GM12892 (cell line): ENCODE measurements around the gene LARGE2.

Source experiments
- DNase-seq: peaks from one replicate; pipeline ENCODE4 v3.0.0; 2011; ENCODE audit not compliant: insufficient read length
- FAIRE-seq: peaks from 2 replicates; lab custom pipeline; 2011; peaks lifted over from hg19 to GRCh38; lab: Jason Lieb, UNC
- POLR2A ChIP-seq: IDR thresholded peaks from 2 replicates; pipeline ENCODE4 v1.6.1; 2011; ENCODE audit warnings: low read depth, low read length, control low read depth
- POLR2AphosphoS5 ChIP-seq: IDR thresholded peaks from 2 replicates; pipeline ENCODE4 v1.6.1; 2011; ENCODE audit warnings: low read depth, low read length, control low read depth
- TAF1 ChIP-seq: IDR thresholded peaks from 2 replicates; pipeline ENCODE4 v1.6.1; 2011; ENCODE audit warnings: low read depth, mild to moderate bottlenecking, control low read depth, low read length, borderline replicate concordance

The LARGE2 gene

GRCh38 chr11:45907911-45908370 lies 14.5 kb upstream of the LARGE2 start:
- DNase-seq (no peak), FAIRE-seq (no peak)
- TF ChIP-seq POLR2A (no peak), POLR2AphosphoS5 (no peak; the same call in 1 of the 2 replicates), TAF1 (no peak)

DNA sequence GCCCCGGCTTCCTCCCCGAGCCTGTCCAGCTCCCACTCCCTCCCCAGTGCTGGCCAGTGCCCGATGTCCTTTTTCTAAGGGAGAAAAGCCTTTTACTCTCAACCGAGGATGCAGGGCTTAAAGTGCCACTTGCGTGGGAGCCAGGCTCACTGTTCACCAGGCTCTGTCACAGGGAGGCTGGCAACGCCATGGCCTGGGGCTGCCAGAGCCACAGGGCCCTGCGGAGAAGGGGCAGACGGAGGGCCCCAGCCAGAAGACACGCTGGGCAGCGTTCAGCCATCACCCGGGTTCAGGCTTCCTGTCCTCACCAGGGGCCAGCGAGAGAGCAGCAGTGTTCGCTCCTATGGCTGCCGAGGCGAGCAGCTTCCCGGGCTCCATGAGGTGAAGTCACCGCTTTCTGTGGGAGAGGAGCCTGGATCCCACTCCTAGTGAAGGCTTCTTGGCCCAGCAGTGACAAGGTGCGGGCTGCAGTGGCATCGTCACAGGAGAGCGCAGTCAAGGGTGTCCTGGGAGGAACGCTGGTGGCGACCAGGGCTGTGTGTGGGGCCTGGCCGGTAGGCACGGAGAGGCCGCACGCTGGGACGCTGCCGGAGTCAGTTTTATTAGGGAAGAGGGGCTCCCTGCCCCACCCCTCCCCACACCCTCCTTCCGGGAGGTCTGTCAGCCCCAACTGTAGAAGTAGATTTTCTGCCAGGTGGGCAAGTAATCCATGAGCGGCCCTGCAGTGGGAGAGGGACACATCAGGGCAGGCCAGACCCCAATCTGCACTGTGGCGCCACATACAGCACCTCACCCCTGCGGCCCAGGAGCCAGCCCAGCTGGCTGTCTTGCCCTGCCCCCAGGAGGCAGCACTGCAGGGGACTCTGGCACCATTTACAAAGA lies 12.6 kb upstream of the LARGE2 start:
- DNase-seq: no peak
- TF ChIP-seq POLR2A (no peak; the same call in 1 of the 2 replicates), TAF1 (no peak), POLR2AphosphoS5 (no peak)
- no peak for FAIRE-seq

DNA sequence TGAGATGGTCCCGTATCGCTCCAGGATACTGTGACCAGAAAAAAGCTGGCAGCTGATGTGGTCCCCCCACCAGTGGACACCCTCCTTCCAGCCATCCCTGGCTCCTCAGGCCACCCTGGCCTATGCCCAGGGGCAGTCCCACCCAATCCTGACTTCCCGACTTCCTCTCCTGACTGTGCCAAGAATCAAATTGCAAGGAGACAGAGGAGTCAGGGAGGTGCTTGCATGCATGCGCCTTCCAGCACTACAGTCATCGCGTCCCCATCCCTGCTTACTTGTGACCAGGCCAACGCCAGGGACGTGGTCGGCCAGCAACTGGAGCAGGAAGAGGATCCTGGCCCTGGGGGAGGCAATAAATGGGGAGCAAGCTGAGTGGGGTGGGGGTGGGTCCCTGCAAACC lies 11.8 kb upstream of the LARGE2 start:
- DNase-seq: no peak
- FAIRE-seq: no peak
- TF ChIP-seq POLR2A: no peak
- TF ChIP-seq TAF1: no peak
- no peak for TF ChIP-seq POLR2AphosphoS5

DNA sequence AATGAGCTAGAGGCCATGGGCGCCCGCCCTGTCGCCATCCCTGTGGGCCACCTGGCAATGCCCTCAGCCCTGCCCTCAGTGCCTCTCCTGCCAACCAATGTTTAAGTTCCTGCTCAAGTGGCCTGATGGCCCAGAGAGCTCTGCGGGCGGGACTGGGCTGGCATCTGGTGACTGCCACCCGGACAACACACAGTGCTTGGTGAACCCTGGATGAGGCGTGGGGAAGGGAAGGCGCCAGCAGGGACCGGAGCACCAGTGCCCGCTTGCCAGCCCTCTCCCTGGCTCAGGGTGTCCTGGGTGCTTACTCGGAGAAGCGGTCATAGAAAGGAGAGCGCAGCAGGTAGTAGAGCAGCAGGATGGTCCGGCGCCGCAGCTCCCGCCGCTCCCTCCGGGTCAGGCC lies 8.9 kb upstream of the LARGE2 start:
- DNase-seq: no peak
- FAIRE-seq: no peak
- TF ChIP-seq POLR2A (no peak), TAF1 (no peak), POLR2AphosphoS5 (no peak)

DNA sequence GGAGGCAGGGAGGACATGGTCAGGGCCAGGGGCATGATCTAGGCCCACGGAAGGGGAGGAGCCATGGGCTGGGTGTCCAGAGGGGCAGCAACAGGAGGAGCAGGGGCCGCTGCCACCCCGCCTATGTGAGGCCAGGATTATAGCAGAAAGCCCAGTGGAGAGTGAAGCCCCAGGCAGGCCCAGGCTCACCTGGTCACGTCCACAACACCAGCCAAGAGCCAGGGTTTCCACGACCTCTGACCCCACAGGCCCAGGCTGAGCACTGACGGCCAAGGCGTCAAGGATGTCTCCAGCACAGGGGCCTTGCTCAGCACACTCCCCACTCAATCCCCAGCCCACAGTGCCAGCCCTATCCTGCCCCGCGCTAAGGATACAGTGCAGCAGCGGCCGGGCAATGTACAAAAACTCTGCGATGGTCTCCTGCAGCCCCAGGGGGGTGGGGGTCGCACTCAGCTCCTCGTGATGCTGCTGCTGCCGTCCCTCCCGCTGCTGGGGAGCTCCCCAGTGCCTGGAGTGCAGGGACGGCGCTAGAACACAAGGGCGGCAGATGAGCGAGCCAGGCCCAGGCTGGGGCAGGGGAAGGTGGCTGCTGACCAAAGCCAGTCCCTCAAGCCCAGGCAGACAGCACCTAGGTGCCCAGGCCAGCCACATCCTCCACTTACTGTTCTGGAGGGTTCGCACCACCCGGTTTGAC lies 8.4 kb upstream of the LARGE2 start:
- FAIRE-seq: no peak
- TF ChIP-seq POLR2A (no peak), TAF1 (no peak)
- DNase-seq: no peak

GRCh38 chr11:45915446-45915845 lies 7.0 kb upstream of the LARGE2 start:
- DNase-seq (no peak), FAIRE-seq (no peak)
- no peak for TF ChIP-seq POLR2A
- TF ChIP-seq TAF1: no peak
- no peak for TF ChIP-seq POLR2AphosphoS5

DNA sequence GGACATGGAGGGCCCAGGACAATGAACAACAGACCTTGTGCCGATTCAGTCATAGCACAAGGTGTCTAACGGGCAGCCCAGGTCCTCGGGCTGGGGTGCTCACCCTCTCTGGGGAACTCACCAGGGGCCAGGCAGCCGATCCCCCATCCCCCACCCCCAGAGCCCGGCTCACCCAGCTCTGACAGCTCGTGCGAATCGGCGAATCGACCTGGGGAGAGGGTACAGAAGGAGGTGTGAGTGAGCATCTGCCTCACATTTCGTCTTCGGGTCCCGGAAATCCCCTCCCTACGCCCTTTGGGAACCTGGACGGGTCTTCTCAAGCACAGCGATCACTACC lies 5.2 kb upstream of the LARGE2 start:
- no peak for DNase-seq
- FAIRE-seq: peak; percentile 69
- TF ChIP-seq POLR2A: no peak
- no peak for TF ChIP-seq TAF1
- no peak for TF ChIP-seq POLR2AphosphoS5

DNA sequence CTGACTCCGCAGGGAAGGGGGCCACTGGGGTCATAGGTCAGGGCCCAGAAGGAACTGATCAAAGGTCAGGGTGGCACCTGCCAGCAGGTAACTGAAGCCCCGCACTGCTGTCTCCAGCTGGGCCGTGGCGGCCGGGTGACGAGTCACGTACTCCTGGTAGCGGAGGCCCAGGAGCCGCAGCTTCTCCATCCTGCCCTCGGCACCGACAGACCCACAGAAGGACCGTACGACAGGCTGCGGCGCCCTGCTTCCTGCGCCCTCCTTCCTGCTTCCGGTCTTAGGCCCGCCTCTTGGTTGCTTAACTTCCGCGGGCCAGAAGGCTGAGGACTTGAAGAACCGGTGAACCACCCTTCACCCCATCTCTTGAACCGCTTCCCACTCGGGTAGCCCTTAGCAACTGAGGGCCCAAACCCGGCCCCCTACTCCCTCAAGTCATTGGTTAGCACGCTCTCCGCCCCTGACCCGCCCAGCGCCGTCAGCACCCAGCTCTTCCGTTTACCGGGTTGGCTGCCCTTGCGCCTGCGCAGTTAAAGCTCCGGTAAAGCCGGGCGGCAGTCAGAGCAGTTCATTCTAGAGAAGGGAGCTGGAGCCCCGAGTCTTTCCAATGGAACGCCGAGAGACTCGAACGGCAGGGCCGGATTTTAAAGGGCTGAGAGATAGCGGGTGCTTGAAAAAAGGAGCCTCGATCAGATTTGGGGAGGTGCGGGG lies 4.7 kb upstream of the LARGE2 start, which contains the start of gene PEX16:
Gene PEX16 (minus strand): TSS at position 255 of the 708 bp plus-strand sequence. CDS start 66 bp downstream, at position 189.
- TF ChIP-seq POLR2AphosphoS5 (peak; percentile 98), POLR2A (peak; percentile 95), TAF1 (0 out of 2 replicates have a peak, but pooled peaks have one; percentile 14)
- FAIRE-seq (peak; percentile 97), DNase-seq (peak; percentile 98)

GRCh38 chr11:45918331-45918941 lies 4.0 kb upstream of the LARGE2 start:
- FAIRE-seq (peak; percentile 98), DNase-seq (peak; percentile 85)
- TF ChIP-seq TAF1 (no peak), POLR2A (no peak), POLR2AphosphoS5 (no peak)

GRCh38 chr11:45918962-45919675 lies 3.3 kb upstream of the LARGE2 start:
- FAIRE-seq (no peak), DNase-seq (no peak)
- no peak for TF ChIP-seq POLR2AphosphoS5
- no peak for TF ChIP-seq TAF1
- TF ChIP-seq POLR2A: no peak
